AG04450 (cell line): ENCODE measurements around the gene RC3H1. TPM values are rescaled to one million over a fixed set of nuclear protein-coding genes. Genes with fewer than 3 reads are reported as not detected.

Experiments used
- CTCF ChIA-PET: fragments of 300-600, 350-600 bp; formaldehyde crosslinking; extraction: SDS; loops from one replicate; lab custom pipeline; 2022; ENCODE audit warnings: antibody characterized with exemption, inconsistent platforms; lab: Charles Lee
- POLR2A ChIA-PET: fragments of 350-600 bp; formaldehyde crosslinking; extraction: SDS; loops from one replicate; lab custom pipeline; 2021; ENCODE audit warnings: antibody characterized with exemption, inconsistent platforms; lab: Yijun Ruan, JAX
- DNase-seq: peaks from one replicate; pipeline ENCODE4 v3.0.0-alpha.2; 2011; ENCODE audit warnings: low read depth, low spot score
- H3K27ac ChIP-seq: one replicate; pipeline ENCODE4 v1.5.1; 2012; ENCODE audit warnings: low read depth, low read length, control low read depth
- H3K27me3 ChIP-seq: one replicate; pipeline ENCODE4 v1.6.0; 2012; ENCODE audit warnings: low read length; ENCODE audit not compliant: control insufficient read depth, insufficient read depth
- H3K4me3 ChIP-seq: 2 replicates; pipeline ENCODE4 v1.5.1; 2011; ENCODE audit warnings: mild to moderate bottlenecking, low read depth, low read length, control low read depth
- H3K9me3 ChIP-seq: 2 replicates; pipeline ENCODE4 v1.5.1; 2012; ENCODE audit warnings: low read length; ENCODE audit not compliant: control insufficient read depth, insufficient read depth
- polyA plus RNA-seq: library from polyadenylated mRNA; depleted of rRNA; stranded (reverse); fragments of >200 nt; gene quantifications from 2 replicates; pipeline ENCODE4 v1.2.3, GENCODE V29; 2011
- TF ChIP-seq, protein P1 (sequence below): IDR thresholded peaks from 2 replicates; pipeline ENCODE4 v1.5.1; 2011; ENCODE audit warnings: low read depth, low read length, control low read depth, inconsistent platforms

Gene RC3H1
- polyA plus RNA-seq, 1 experiment: 13.9 TPM

DNA sequence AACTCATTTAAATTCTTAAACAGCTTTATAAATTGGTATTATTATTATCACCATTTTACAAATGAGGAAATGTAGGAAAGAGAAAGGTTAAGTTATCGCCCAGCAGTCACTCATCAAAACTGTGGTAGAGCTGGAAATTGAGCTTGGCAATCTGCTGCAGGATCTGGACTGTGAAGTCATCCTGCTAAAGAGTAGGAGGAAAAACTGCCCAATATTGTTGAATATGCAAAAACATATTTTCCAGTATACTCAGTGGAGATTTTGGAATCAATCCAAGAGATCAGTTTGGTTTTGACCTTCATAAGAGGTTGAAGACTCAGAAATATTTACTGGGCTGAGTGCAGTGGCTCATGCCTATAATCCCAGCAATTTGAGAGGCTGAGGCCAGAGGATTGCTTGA, 16.9 kb upstream of the RC3H1 start:
- TF ChIP-seq, protein P1, sequence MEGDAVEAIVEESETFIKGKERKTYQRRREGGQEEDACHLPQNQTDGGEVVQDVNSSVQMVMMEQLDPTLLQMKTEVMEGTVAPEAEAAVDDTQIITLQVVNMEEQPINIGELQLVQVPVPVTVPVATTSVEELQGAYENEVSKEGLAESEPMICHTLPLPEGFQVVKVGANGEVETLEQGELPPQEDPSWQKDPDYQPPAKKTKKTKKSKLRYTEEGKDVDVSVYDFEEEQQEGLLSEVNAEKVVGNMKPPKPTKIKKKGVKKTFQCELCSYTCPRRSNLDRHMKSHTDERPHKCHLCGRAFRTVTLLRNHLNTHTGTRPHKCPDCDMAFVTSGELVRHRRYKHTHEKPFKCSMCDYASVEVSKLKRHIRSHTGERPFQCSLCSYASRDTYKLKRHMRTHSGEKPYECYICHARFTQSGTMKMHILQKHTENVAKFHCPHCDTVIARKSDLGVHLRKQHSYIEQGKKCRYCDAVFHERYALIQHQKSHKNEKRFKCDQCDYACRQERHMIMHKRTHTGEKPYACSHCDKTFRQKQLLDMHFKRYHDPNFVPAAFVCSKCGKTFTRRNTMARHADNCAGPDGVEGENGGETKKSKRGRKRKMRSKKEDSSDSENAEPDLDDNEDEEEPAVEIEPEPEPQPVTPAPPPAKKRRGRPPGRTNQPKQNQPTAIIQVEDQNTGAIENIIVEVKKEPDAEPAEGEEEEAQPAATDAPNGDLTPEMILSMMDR: no peak
- no peaks in the 10 kb centered on the region for H3K9me3 ChIP-seq
- H3K4me3 ChIP-seq: no peak overlapping the region
- no peak overlapping the region for H3K27ac ChIP-seq
- DNase-seq: no peak
- POLR2A ChIA-PET: no interaction called here
- CTCF ChIA-PET: no interaction called here
- H3K27me3 ChIP-seq: no peaks in the 10 kb centered on the region

DNA sequence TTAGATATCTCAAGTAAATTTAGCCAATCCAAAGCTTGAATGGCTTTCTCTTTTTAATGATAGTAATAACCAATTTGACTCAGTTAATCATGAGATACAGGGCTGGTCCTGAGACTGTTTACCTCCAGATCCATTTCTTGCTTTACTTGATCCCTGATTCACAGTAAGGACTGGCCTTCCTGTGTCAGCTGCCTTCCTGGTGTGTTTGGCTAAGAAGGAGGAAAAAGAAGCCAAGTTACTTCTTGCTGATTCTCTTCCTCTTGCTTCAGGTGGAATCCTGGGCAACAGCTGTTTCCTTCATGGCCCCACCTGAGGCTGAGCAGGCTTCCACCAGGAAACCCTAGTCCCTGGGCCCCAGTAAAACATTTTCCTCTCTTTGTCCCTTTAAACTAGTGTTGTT, 14.6 kb upstream of the RC3H1 start:
- no peak overlapping the region for H3K4me3 ChIP-seq
- TF ChIP-seq, protein P1: no peak
- ChIA-PET POLR2A (interaction anchor here (1.3 kb wide), 1 partner anchor 169 kb away, joined by 3 read pairs; the partner anchor contains the start of gene ZBTB37), CTCF (no interaction called here)
- no peak for DNase-seq
- no peaks in the 10 kb centered on the region for H3K27me3 ChIP-seq
- H3K27ac ChIP-seq: no peak overlapping the region
- no peaks in the 10 kb centered on the region for H3K9me3 ChIP-seq

DNA sequence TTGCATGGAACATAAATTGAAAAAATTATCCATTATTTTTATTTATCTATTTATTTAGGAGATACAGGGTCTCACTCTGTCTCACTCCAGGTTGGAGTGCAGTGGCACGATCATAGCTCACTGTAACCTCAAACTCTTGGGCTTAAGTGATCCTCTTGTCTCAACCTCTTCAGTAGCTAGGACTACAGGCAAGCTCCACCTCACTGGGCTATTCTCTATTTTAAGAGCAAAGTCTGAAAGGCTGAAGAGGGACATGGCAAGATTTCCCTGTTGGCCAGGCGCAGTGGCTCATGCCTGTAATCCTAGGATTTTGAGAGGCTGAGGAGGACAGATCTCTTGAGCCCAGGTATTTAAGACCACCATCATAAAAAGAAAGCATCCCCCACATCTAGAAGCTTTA, 14.0 kb upstream of the RC3H1 start:
- CTCF ChIA-PET: interaction anchor here (1.0 kb wide), 1 partner anchor 37 kb away, joined by 6 read pairs; no protein-coding TSS in a partner anchor
- POLR2A ChIA-PET: interaction anchor here (1.3 kb wide), 1 partner anchor 168 kb away, joined by 3 read pairs; the partner anchor contains the start of gene ZBTB37
- Histone ChIP-seq H3K4me3 (no peak overlapping the region), H3K9me3 (no peaks in the 10 kb centered on the region), H3K27me3 (no peaks in the 10 kb centered on the region), H3K27ac (no peak overlapping the region)
- TF ChIP-seq, protein P1: no peak
- no peak for DNase-seq

DNA sequence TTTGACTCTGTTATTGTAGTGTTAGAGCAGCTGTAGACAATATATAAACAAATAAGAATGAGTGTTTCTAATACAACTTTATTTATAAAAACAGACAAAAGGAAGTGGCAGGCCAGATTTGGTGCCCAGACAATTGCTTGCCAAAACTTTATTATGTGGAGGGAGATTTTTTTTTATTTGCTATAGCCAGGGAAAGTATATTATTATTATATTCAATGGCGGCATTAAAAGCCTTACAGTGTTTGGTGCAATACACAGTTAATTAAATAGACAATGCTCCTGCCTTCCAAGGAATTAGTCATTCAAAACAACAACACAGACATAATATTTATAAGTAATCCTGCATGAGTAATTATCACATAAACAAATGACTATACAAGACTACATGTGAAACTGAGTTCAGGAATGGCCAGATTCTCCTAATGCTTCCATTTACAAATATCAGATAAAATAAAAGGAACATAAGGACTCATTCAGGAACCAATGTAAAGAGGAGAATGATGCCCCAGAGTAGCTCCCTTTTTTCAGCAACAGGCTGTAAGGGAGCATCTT, 10.6 kb upstream of the RC3H1 start:
- Histone ChIP-seq H3K9me3 (no peaks in the 10 kb centered on the region), H3K4me3 (no peak overlapping the region), H3K27ac (no peak overlapping the region), H3K27me3 (no peaks in the 10 kb centered on the region)
- ChIA-PET CTCF (interaction anchor here (1.0 kb wide), 1 partner anchor 9 kb away, joined by 6 read pairs; no protein-coding TSS in a partner anchor), POLR2A (interaction anchor here (1.1 to 1.2 kb wide), 2 partner anchors 10 to 198 kb away, joined by 3 to 5 read pairs; partner anchors contain the start of gene RC3H1)
- TF ChIP-seq, protein P1: no peak
- DNase-seq: no peak

DNA sequence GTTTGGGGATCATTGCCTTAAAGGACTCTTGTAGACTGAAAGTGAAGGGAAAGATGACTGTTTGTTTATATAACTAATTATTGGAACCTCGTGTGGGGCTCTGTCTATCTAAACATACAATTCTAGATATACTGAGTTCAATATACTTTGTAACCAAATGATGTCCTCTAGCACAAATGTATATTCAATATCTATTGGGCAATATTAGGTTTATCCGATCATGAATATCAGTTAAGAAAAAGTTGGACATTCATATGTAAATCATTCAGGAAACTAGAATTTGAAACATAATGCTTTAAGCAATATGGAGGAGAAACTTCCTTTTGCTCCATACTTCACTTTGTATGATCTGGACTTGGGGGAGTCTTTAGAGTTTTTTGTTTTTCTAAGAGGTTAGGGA, 8.9 kb upstream of the RC3H1 start:
- TF ChIP-seq, protein P1: no peak
- Histone ChIP-seq H3K27ac (no peak overlapping the region), H3K9me3 (no peaks in the 10 kb centered on the region), H3K27me3 (no peaks in the 10 kb centered on the region), H3K4me3 (no peak overlapping the region)
- no peak for DNase-seq
- ChIA-PET CTCF (no interaction called here), POLR2A (interaction anchor here (1.2 kb wide), 1 partner anchor 26 kb away, joined by 6 read pairs; no protein-coding TSS in a partner anchor)
